IMR-90 (cell line): ENCODE data around the gene CERS1. TPM values are rescaled to one million over a fixed set of nuclear protein-coding genes. Genes with fewer than 3 reads are reported as not detected.
A peak's percentile ranks its signal among the peaks of the same experiment; 100 is the strongest.

Source experiments
- ATAC-seq: fragments of 200-7000 bp; cut with Tn5 transposase; 2 replicates; pipeline ENCODE4 v1.9.1; 2020; ENCODE audit warnings: low read depth, mild to moderate bottlenecking, moderate library complexity
- BruUV-seq: library from RNA; stranded (reverse); fragments of 400-500 nt; replicated peaks from 2 replicates; lab custom pipeline; 2021; lab: Mats Ljungman, UMichigan
- CTCF ChIA-PET: fragments of 300-600 bp; formaldehyde crosslinking; extraction: SDS; loops from one replicate; lab custom pipeline; 2021; ENCODE audit warnings: antibody characterized with exemption; lab: Yijun Ruan, JAX
- POLR2A ChIA-PET: fragments of 300-600 bp; sonication (Branson Sonifier 250); formaldehyde crosslinking; loops from one replicate; lab custom pipeline; 2022; ENCODE audit warnings: antibody characterized with exemption; ENCODE audit not compliant: unreplicated experiment; lab: Charles Lee
- DNase-seq: peaks from one replicate; pipeline ENCODE4 v3.0.0; 2013
- H2AFZ ChIP-seq: replicated peaks from 2 replicates; pipeline ENCODE3; 2013; ENCODE audit warnings: low read length, mild to moderate bottlenecking; ENCODE audit not compliant: poor library complexity
- H2AK5ac ChIP-seq: 2 replicates; pipeline ENCODE4 v1.6.1; 2013; ENCODE audit warnings: low read depth, low read length, inconsistent platforms
- H2AK9ac ChIP-seq: replicated peaks from 2 replicates; pipeline ENCODE3; 2013; ENCODE audit warnings: mild to moderate bottlenecking, low read depth, low read length, moderate library complexity; ENCODE audit not compliant: poor library complexity
- H2BK120ac ChIP-seq: 2 replicates; pipeline ENCODE4 v1.6.1; 2013; ENCODE audit warnings: low read depth, low read length, inconsistent platforms
- H2BK15ac ChIP-seq: 3 replicates; pipeline ENCODE4 v1.6.1; 2013; ENCODE audit warnings: low read depth, low read length, inconsistent platforms
- H2BK20ac ChIP-seq: 2 replicates; pipeline ENCODE4 v1.6.1; 2013; ENCODE audit warnings: low read depth, mild to moderate bottlenecking, inconsistent platforms, low read length, moderate library complexity
- H2BK5ac ChIP-seq: 2 replicates; pipeline ENCODE4 v1.6.1; 2013; ENCODE audit warnings: mild to moderate bottlenecking, low read depth, low read length, inconsistent platforms; ENCODE audit not compliant: poor library complexity, severe bottlenecking
- H3K14ac ChIP-seq: replicated peaks from 2 replicates; pipeline ENCODE4 v1.6.1; 2013; ENCODE audit warnings: low read depth, low read length, inconsistent platforms
- H3K18ac ChIP-seq: 2 replicates; pipeline ENCODE4 v1.6.1; 2013; ENCODE audit warnings: low read depth, low read length, control low read depth
- H3K23ac ChIP-seq: 2 replicates; pipeline ENCODE4 v1.6.1; 2013; ENCODE audit warnings: low read depth, low read length, inconsistent platforms
- H3K27ac ChIP-seq: 2 replicates; pipeline ENCODE4 v1.5.1; 2013; ENCODE audit warnings: mild to moderate bottlenecking, control low read depth, low read length; ENCODE audit not compliant: insufficient read depth
- H3K27me3 ChIP-seq: 2 replicates; pipeline ENCODE4 v1.6.1; 2013; ENCODE audit warnings: low read length; ENCODE audit not compliant: control insufficient read depth, insufficient read depth
- H3K36me3 ChIP-seq: 2 replicates; pipeline ENCODE4 v1.6.1; 2013; ENCODE audit warnings: low read length, mixed read lengths; ENCODE audit not compliant: control insufficient read depth, insufficient read depth
- H3K4ac ChIP-seq: 2 replicates; pipeline ENCODE4 v1.6.1; 2013; ENCODE audit warnings: low read depth, low read length, inconsistent platforms
- H3K4me1 ChIP-seq: 2 replicates; pipeline ENCODE4 v1.6.1; 2013; ENCODE audit warnings: low read length, mixed read lengths; ENCODE audit not compliant: control insufficient read depth, insufficient read depth
- H3K4me2 ChIP-seq: 2 replicates; pipeline ENCODE4 v1.6.1; 2013; ENCODE audit warnings: low read depth, mild to moderate bottlenecking, control low read depth, low read length, moderate library complexity
- H3K4me3 ChIP-seq: 2 replicates; pipeline ENCODE4 v1.5.1; 2013; ENCODE audit warnings: low read depth, mild to moderate bottlenecking, control low read depth, low read length, moderate library complexity; ENCODE audit not compliant: insufficient read depth
- H3K56ac ChIP-seq: 2 replicates; pipeline ENCODE4 v1.6.1; 2013; ENCODE audit warnings: low read length, inconsistent platforms; ENCODE audit not compliant: insufficient read depth; ENCODE audit errors: extremely low read depth
- H3K79me1 ChIP-seq, 2 experiments: 2 replicates each; pipeline ENCODE4 v1.6.1; 2013; ENCODE audit warnings: low read length in 2 of 2, inconsistent platforms in 1 of 2, low read depth in 1 of 2
- H3K9ac ChIP-seq: 2 replicates; pipeline ENCODE4 v1.6.1; 2013; ENCODE audit warnings: low read depth, low read length, control low read depth
- H3K9me1 ChIP-seq: 2 replicates; pipeline ENCODE4 v1.6.1; 2013; ENCODE audit warnings: low read length, inconsistent platforms; ENCODE audit not compliant: insufficient read depth
- H3K9me3 ChIP-seq: 2 replicates; pipeline ENCODE4 v1.6.1; 2013; ENCODE audit warnings: low read length; ENCODE audit not compliant: control insufficient read depth, insufficient read depth
- H4K20me1 ChIP-seq: 2 replicates; pipeline ENCODE4 v1.6.1; 2013; ENCODE audit warnings: low read length, inconsistent platforms; ENCODE audit not compliant: insufficient read depth
- H4K5ac ChIP-seq: 2 replicates; pipeline ENCODE4 v1.6.1; 2013; ENCODE audit warnings: mild to moderate bottlenecking, low read depth, low read length, control low read depth
- H4K8ac ChIP-seq, 2 experiments: 2 replicates each; pipeline ENCODE4 v1.6.1; 2013; ENCODE audit warnings: low read depth in 2 of 2, low read length in 2 of 2, control low read depth in 1 of 2, inconsistent platforms in 1 of 2
- H4K91ac ChIP-seq: 2 replicates; pipeline ENCODE4 v1.6.1; 2013; ENCODE audit warnings: low read depth, low read length, inconsistent platforms; ENCODE audit not compliant: insufficient read depth
- BHLHE40 ChIP-seq: fragments of 150-350 bp; IDR thresholded peaks from 2 replicates; pipeline ENCODE4 v1.6.1; 2016; ENCODE audit warnings: mild to moderate bottlenecking, low read depth, low read length
- CEBPB ChIP-seq: IDR thresholded peaks from 2 replicates; pipeline ENCODE4 v1.6.1; 2012; ENCODE audit warnings: low read depth, low read length, improper control_type of control experiment
- CHD1 ChIP-seq: IDR thresholded peaks from 2 replicates; pipeline ENCODE4 v1.6.1; 2012; ENCODE audit warnings: low read depth, low read length, improper control_type of control experiment
- FOS ChIP-seq: fragments of 150-350 bp; IDR thresholded peaks from 2 replicates; pipeline ENCODE4 v1.6.1; 2016; ENCODE audit warnings: low read depth, low read length
- MAFK ChIP-seq: IDR thresholded peaks from 2 replicates; pipeline ENCODE4 v1.6.1; 2012; ENCODE audit warnings: low read depth, low read length, improper control_type of control experiment
- MAZ ChIP-seq: IDR thresholded peaks from 2 replicates; pipeline ENCODE4 v1.6.1; 2012; ENCODE audit warnings: low read depth, mild to moderate bottlenecking, low read length, improper control_type of control experiment, moderate library complexity, borderline replicate concordance
- MXI1 ChIP-seq: IDR thresholded peaks from 2 replicates; pipeline ENCODE4 v1.6.1; 2012; ENCODE audit warnings: low read depth, mild to moderate bottlenecking, low read length, moderate library complexity, borderline replicate concordance
- NFE2L2 ChIP-seq: fragments of 150-350 bp; IDR thresholded peaks from 2 replicates; pipeline ENCODE4 v1.6.1; 2016; ENCODE audit warnings: low read depth, mild to moderate bottlenecking, low read length
- POLR2A ChIP-seq: IDR thresholded peaks from 2 replicates; pipeline ENCODE4 v1.6.1; 2012; ENCODE audit warnings: mild to moderate bottlenecking, low read depth, low read length
- RCOR1 ChIP-seq: IDR thresholded peaks from 2 replicates; pipeline ENCODE4 v1.6.1; 2012; ENCODE audit warnings: mild to moderate bottlenecking, low read length, improper control_type of control experiment; ENCODE audit not compliant: insufficient replicate concordance
- RFX5 ChIP-seq: IDR thresholded peaks from 2 replicates; pipeline ENCODE4 v1.8.0; 2012; ENCODE audit warnings: low read depth, mild to moderate bottlenecking, low read length, moderate library complexity
- SMC3 ChIP-seq: fragments of 150-350 bp; IDR thresholded peaks from 2 replicates; pipeline ENCODE4 v1.6.1; 2016; ENCODE audit warnings: low read depth, mild to moderate bottlenecking, antibody characterized with exemption, low read length, moderate library complexity
- WGBS, 2 experiments: methylation state at CpG; one replicate each; pipeline versions ENCODE4 v1.1.5 to v1.1.7; 2013; ENCODE audit warnings: missing lambda C conversion rate in 2 of 2; ENCODE audit not compliant: insufficient read length in 1 of 2; ENCODE audit errors: extremely low coverage in 2 of 2; 5-methylcytosine and 5-hydroxymethylcytosine counted together
- dilution Hi-C: fragments of 300-500 bp; cut with HindIII; formaldehyde crosslinking; loops from one replicate; pipeline ENCODE4 v1.14.3; 2018; ENCODE audit warnings: low sequenced_read_pairs; ENCODE audit not compliant: unreplicated experiment
- in situ Hi-C: fragments of 300-500 bp; cut with MboI; formaldehyde crosslinking; loops from 3 replicates; pipeline ENCODE4 v1.14.3; 2019; ENCODE audit warnings: low sequenced_read_pairs, inconsistent platforms, mixed read lengths
- intact Hi-C: fragments of 100-400 bp; cut with micrococcal nuclease; formaldehyde crosslinking; loops from 2 replicates; pipeline ENCODE4 v1.10.0; 2022
- polyA plus RNA-seq, 3 experiments: library from polyadenylated mRNA; depleted of rRNA; stranded (reverse); fragments of >200 nt; gene quantifications; 2 replicates each; pipeline ENCODE4 v1.2.3, GENCODE V29; 2012; ENCODE audit warnings: low replicate concordance in 1 of 3
- total RNA-seq: library from RNA; depleted of rRNA; stranded (reverse); fragments of >200 nt; gene quantifications from 2 replicates; pipeline ENCODE4 v1.2.3, GENCODE V29; 2012
- TF ChIP-seq, protein P1 (sequence below): conservative IDR thresholded peaks from 2 replicates; pipeline ENCODE4 v1.5.1; 2012; ENCODE audit warnings: mild to moderate bottlenecking, low read depth, low read length, improper control_type of control experiment
- TF ChIP-seq, protein P2 (sequence below): fragments of 150-350 bp; IDR thresholded peaks from 2 replicates; pipeline ENCODE4 v1.6.1; 2016; ENCODE audit warnings: low read depth, mild to moderate bottlenecking, low read length, moderate library complexity, borderline replicate concordance
- TF ChIP-seq, protein P3 (sequence below): fragments of 150-350 bp; IDR thresholded peaks from 2 replicates; pipeline ENCODE4 v1.6.1; 2017; ENCODE audit warnings: mild to moderate bottlenecking, antibody characterized with exemption, low read length, low read depth

The CERS1 gene
- total and polyA plus RNA-seq, 2 of the 4 experiments (the other 2 are of a cell fraction): 0.90 to 4.3 TPM

DNA sequence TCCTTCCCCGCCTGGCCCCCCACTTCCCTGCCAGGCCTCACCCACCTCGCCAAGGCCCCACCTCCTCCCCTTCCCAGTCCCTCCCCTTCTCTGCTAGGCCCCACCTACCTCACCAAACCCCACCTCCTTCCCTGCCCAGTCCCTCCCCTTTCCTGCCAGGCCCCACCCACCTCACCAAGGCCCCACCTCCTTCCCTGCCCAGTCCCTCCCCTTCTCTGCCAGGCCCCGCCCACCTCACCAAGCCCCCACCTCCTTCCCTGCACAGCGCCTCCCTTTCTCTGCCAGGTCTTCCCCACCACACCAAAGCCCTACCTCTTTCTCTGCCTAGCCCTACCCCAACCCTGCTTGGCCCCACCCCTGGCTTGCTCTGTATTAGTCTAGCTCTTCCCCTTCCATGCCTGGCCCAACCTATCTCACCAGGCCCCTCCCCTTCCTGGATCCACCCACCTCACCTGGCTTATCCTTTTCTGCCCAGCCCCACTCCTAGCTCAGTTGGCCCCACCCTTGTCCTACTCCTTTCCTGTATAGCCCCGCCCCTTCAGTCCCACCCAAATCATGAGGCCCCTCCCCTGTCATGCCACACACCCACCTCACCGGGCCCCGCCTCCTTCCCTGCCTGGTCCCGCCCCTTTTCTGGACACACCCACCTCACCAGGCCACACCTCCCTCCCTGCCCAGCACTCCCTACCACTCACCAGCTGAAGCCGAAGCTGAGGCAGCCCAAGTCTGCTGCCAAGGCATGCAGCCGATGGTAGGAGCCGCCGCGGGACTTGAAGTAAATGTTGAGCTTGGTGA is 16.2 kb downstream of the CERS1 start:
- H2BK5ac ChIP-seq: no peak overlapping the region
- H2AK5ac ChIP-seq: no peak overlapping the region
- no peak overlapping the region for H3K23ac ChIP-seq
- no peak overlapping the region for H2BK120ac ChIP-seq
- H3K27ac ChIP-seq: no peak overlapping the region
- DNase-seq (no peak), ATAC-seq (peak; percentile 63)
- H3K4me2 ChIP-seq: no peak overlapping the region
- intact Hi-C loops (no loop called here), in situ Hi-C loops (no loop called here), dilution Hi-C loops (no loop called here)
- ChIA-PET POLR2A (no interaction called here), CTCF (no interaction called here)
- no peak overlapping the region for H3K14ac ChIP-seq
- H3K18ac ChIP-seq: no peak overlapping the region
- no peak overlapping the region for H2BK20ac ChIP-seq
- WGBS, 2 experiments: 95% methylated on average over 7 of the region's 13 CpGs; no CpG with 5 or more reads in 1 of the 2 experiments
- no peak overlapping the region for H2BK15ac ChIP-seq
- no peaks in the 10 kb centered on the region for H3K27me3 ChIP-seq
- BruUV-seq: no TSS peak
- no peak overlapping the region for H3K4ac ChIP-seq
- no peak overlapping the region for H3K56ac ChIP-seq
- H3K36me3 ChIP-seq: peaks cover 3% of the 10 kb centered on the region; the same call in 1 of the 2 replicates
- peaks cover 6% of the 10 kb centered on the region; the same call in 1 of the 2 replicates for H3K9me3 ChIP-seq
- no peaks in the 10 kb centered on the region for H3K4me1 ChIP-seq
- no peak overlapping the region for H4K8ac ChIP-seq
- H4K5ac ChIP-seq: no peak overlapping the region
- no peak overlapping the region for H3K9ac ChIP-seq
- H3K4me3 ChIP-seq: no peak overlapping the region
- no peak overlapping the region for H2AFZ ChIP-seq
- no peaks in the 10 kb centered on the region; the same call in 1 of the 2 replicates for H3K9me1 ChIP-seq
- no peak overlapping the region for H4K91ac ChIP-seq
- H3K79me1 ChIP-seq: no peaks in the 10 kb centered on the region
- H4K20me1 ChIP-seq: no peaks in the 10 kb centered on the region
- H2AK9ac ChIP-seq: no peak overlapping the region
- no peak for TF ChIP-seq MAFK
- no peak for TF ChIP-seq FOS
- TF ChIP-seq RFX5: no peak
- TF ChIP-seq POLR2A: no peak
- TF ChIP-seq, protein P1, sequence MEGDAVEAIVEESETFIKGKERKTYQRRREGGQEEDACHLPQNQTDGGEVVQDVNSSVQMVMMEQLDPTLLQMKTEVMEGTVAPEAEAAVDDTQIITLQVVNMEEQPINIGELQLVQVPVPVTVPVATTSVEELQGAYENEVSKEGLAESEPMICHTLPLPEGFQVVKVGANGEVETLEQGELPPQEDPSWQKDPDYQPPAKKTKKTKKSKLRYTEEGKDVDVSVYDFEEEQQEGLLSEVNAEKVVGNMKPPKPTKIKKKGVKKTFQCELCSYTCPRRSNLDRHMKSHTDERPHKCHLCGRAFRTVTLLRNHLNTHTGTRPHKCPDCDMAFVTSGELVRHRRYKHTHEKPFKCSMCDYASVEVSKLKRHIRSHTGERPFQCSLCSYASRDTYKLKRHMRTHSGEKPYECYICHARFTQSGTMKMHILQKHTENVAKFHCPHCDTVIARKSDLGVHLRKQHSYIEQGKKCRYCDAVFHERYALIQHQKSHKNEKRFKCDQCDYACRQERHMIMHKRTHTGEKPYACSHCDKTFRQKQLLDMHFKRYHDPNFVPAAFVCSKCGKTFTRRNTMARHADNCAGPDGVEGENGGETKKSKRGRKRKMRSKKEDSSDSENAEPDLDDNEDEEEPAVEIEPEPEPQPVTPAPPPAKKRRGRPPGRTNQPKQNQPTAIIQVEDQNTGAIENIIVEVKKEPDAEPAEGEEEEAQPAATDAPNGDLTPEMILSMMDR: no peak
- TF ChIP-seq RCOR1: no peak
- no peak for TF ChIP-seq BHLHE40
- TF ChIP-seq SMC3: no peak
- TF ChIP-seq MXI1: no peak
- TF ChIP-seq, protein P2, sequence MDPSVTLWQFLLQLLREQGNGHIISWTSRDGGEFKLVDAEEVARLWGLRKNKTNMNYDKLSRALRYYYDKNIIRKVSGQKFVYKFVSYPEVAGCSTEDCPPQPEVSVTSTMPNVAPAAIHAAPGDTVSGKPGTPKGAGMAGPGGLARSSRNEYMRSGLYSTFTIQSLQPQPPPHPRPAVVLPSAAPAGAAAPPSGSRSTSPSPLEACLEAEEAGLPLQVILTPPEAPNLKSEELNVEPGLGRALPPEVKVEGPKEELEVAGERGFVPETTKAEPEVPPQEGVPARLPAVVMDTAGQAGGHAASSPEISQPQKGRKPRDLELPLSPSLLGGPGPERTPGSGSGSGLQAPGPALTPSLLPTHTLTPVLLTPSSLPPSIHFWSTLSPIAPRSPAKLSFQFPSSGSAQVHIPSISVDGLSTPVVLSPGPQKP: no peak
- no peak for TF ChIP-seq NFE2L2
- TF ChIP-seq MAZ: no peak
- TF ChIP-seq CEBPB: no peak
- TF ChIP-seq CHD1: no peak
- TF ChIP-seq, protein P3, sequence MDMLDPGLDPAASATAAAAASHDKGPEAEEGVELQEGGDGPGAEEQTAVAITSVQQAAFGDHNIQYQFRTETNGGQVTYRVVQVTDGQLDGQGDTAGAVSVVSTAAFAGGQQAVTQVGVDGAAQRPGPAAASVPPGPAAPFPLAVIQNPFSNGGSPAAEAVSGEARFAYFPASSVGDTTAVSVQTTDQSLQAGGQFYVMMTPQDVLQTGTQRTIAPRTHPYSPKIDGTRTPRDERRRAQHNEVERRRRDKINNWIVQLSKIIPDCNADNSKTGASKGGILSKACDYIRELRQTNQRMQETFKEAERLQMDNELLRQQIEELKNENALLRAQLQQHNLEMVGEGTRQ: no peak
